ENCODE data around the gene PLEKHD1. TPM values are rescaled to one million over a fixed set of nuclear protein-coding genes. Genes with fewer than 3 reads are reported as not detected.
"Not testable (repeated sequence)": the region's sequence is repeated elsewhere in the genome, so short reads cannot be mapped to it uniquely, and the experiment has no call there.

The PLEKHD1 gene
- total and polyA plus RNA-seq, 4 donors = 0.66 to 3.0 (median 1.9) TPM

- Histone ChIP-seq H3K9me3 (ENCODE audit: control insufficient read depth, insufficient read depth, low read length) (no peaks in the 10 kb centered on the region), H3K27ac (ENCODE audit: low read depth, low read length) (no peak overlapping the region), H3K36me3 (ENCODE audit: control insufficient read depth, insufficient read depth, low read length) (no peaks in the 10 kb centered on the region), H3K27me3 (ENCODE audit: control insufficient read depth, insufficient read depth, low read length) (no peaks in the 10 kb centered on the region), H3K4me1 (ENCODE audit: control insufficient read depth, insufficient read depth, low read length) (no peaks in the 10 kb centered on the region), H3K4me3 (ENCODE audit: low read depth, low read length) (no peak overlapping the region)
- no peak for DNase-seq (ENCODE audit: low read depth in 4 of 6, low spot score in 6 of 6)
Observed at GRCh38 chr14:69464379-69464778, 20.1 kb upstream of the PLEKHD1 start.

- no peak for DNase-seq (ENCODE audit: low read depth in 4 of 6, low spot score in 6 of 6)
- no peaks in the 10 kb centered on the region for H3K36me3 ChIP-seq (ENCODE audit: control insufficient read depth, insufficient read depth, low read length)
- no peak overlapping the region for H3K4me3 ChIP-seq (ENCODE audit: low read depth, low read length)
- H3K27me3 ChIP-seq (ENCODE audit: control insufficient read depth, insufficient read depth, low read length) = no peaks in the 10 kb centered on the region
- 84% methylated on average over 5 of the region's 6 CpGs for WGBS (ENCODE audit: insufficient coverage)
- H3K4me1 ChIP-seq (ENCODE audit: control insufficient read depth, insufficient read depth, low read length) = no peaks in the 10 kb centered on the region
- no peaks in the 10 kb centered on the region for H3K9me3 ChIP-seq (ENCODE audit: control insufficient read depth, insufficient read depth, low read length)
- no peak overlapping the region for H3K27ac ChIP-seq (ENCODE audit: low read depth, low read length)
Observed at GRCh38 chr14:69464829-69465228, 19.7 kb upstream of the PLEKHD1 start.

GRCh38 chr14:69468949-69469348, 15.6 kb upstream of the PLEKHD1 start:
- Histone ChIP-seq H3K4me3 (ENCODE audit: low read depth, low read length) (no peak overlapping the region), H3K4me1 (ENCODE audit: control insufficient read depth, insufficient read depth, low read length) (no peaks in the 10 kb centered on the region), H3K36me3 (ENCODE audit: control insufficient read depth, insufficient read depth, low read length) (no peaks in the 10 kb centered on the region), H3K9me3 (ENCODE audit: control insufficient read depth, insufficient read depth, low read length) (no peaks in the 10 kb centered on the region), H3K27ac (ENCODE audit: low read depth, low read length) (no peak overlapping the region), H3K27me3 (ENCODE audit: control insufficient read depth, insufficient read depth, low read length) (no peaks in the 10 kb centered on the region)
- no peak for DNase-seq (ENCODE audit: low read depth in 4 of 6, low spot score in 6 of 6)
- no CpG with 5 or more reads among the region's 2 CpGs for WGBS (ENCODE audit: insufficient coverage)

- Histone ChIP-seq H3K4me3 (ENCODE audit: low read depth, low read length) (no peak overlapping the region), H3K27me3 (ENCODE audit: control insufficient read depth, insufficient read depth, low read length) (no peaks in the 10 kb centered on the region)
Observed at GRCh38 chr14:69471436-69471835, 13.1 kb upstream of the PLEKHD1 start.

GRCh38 chr14:69471916-69472315, 12.6 kb upstream of the PLEKHD1 start:
- no peaks in the 10 kb centered on the region for H3K36me3 ChIP-seq (ENCODE audit: control insufficient read depth, insufficient read depth, low read length)
- no peaks in the 10 kb centered on the region for H3K4me1 ChIP-seq (ENCODE audit: control insufficient read depth, insufficient read depth, low read length)
- no peak overlapping the region for H3K27ac ChIP-seq (ENCODE audit: low read depth, low read length)
- H3K4me3 ChIP-seq (ENCODE audit: low read depth, low read length) = no peak overlapping the region
- 86% methylated on average over 8 of the region's 10 CpGs for WGBS (ENCODE audit: insufficient coverage)
- H3K27me3 ChIP-seq (ENCODE audit: control insufficient read depth, insufficient read depth, low read length) = no peaks in the 10 kb centered on the region
- no peak for DNase-seq (ENCODE audit: low read depth in 4 of 6, low spot score in 6 of 6)
- no peaks in the 10 kb centered on the region for H3K9me3 ChIP-seq (ENCODE audit: control insufficient read depth, insufficient read depth, low read length)

More at GRCh38 chr14:69471436-69471835, 13.1 kb upstream of the PLEKHD1 start:
- 68% methylated on average over 2 of the region's 3 CpGs for WGBS (ENCODE audit: insufficient coverage)
- Histone ChIP-seq H3K27ac (ENCODE audit: low read depth, low read length) (no peak overlapping the region), H3K9me3 (ENCODE audit: control insufficient read depth, insufficient read depth, low read length) (no peaks in the 10 kb centered on the region), H3K4me1 (ENCODE audit: control insufficient read depth, insufficient read depth, low read length) (no peaks in the 10 kb centered on the region), H3K36me3 (ENCODE audit: control insufficient read depth, insufficient read depth, low read length) (no peaks in the 10 kb centered on the region)
- no peak for DNase-seq (ENCODE audit: low read depth in 4 of 6, low spot score in 6 of 6)

GRCh38 chr14:69473260-69473659, 11.3 kb upstream of the PLEKHD1 start:
- Histone ChIP-seq H3K4me1 (ENCODE audit: control insufficient read depth, insufficient read depth, low read length) (no peaks in the 10 kb centered on the region), H3K4me3 (ENCODE audit: low read depth, low read length) (no peak overlapping the region), H3K27me3 (ENCODE audit: control insufficient read depth, insufficient read depth, low read length) (no peaks in the 10 kb centered on the region), H3K27ac (ENCODE audit: low read depth, low read length) (no peak overlapping the region), H3K36me3 (ENCODE audit: control insufficient read depth, insufficient read depth, low read length) (no peaks in the 10 kb centered on the region), H3K9me3 (ENCODE audit: control insufficient read depth, insufficient read depth, low read length) (no peaks in the 10 kb centered on the region)
- no peak for DNase-seq (ENCODE audit: low read depth in 4 of 6, low spot score in 6 of 6)
- WGBS (ENCODE audit: insufficient coverage) = 100% methylated on average over 1 of the region's 3 CpGs

- DNase-seq (ENCODE audit: low read depth in 4 of 6, low spot score in 6 of 6) = no peak
- no peak overlapping the region for H3K4me3 ChIP-seq (ENCODE audit: low read depth, low read length)
- no peaks in the 10 kb centered on the region for H3K4me1 ChIP-seq (ENCODE audit: control insufficient read depth, insufficient read depth, low read length)
- H3K27me3 ChIP-seq (ENCODE audit: control insufficient read depth, insufficient read depth, low read length) = no peaks in the 10 kb centered on the region
- no CpG with 5 or more reads among the region's 3 CpGs for WGBS (ENCODE audit: insufficient coverage)
- no peak overlapping the region for H3K27ac ChIP-seq (ENCODE audit: low read depth, low read length)
- H3K36me3 ChIP-seq (ENCODE audit: control insufficient read depth, insufficient read depth, low read length) = no peaks in the 10 kb centered on the region
- no peaks in the 10 kb centered on the region for H3K9me3 ChIP-seq (ENCODE audit: control insufficient read depth, insufficient read depth, low read length)
Observed at GRCh38 chr14:69473946-69474345, 10.6 kb upstream of the PLEKHD1 start.

- Histone ChIP-seq H3K4me1 (ENCODE audit: control insufficient read depth, insufficient read depth, low read length) (no peaks in the 10 kb centered on the region), H3K27me3 (ENCODE audit: control insufficient read depth, insufficient read depth, low read length) (no peaks in the 10 kb centered on the region), H3K9me3 (ENCODE audit: control insufficient read depth, insufficient read depth, low read length) (no peaks in the 10 kb centered on the region), H3K4me3 (ENCODE audit: low read depth, low read length) (no peak overlapping the region), H3K27ac (ENCODE audit: low read depth, low read length) (no peak overlapping the region), H3K36me3 (ENCODE audit: control insufficient read depth, insufficient read depth, low read length) (no peaks in the 10 kb centered on the region)
- DNase-seq (ENCODE audit: low read depth in 4 of 6, low spot score in 6 of 6) = peak in 2 of 6 donors; percentile 26 to 43
- whole genome bisulfite sequencing (ENCODE audit: insufficient coverage) = 83% methylated on average over 6 of the region's 8 CpGs
Observed at GRCh38 chr14:69475194-69475818, 9.2 kb upstream of the PLEKHD1 start.

GRCh38 chr14:69476824-69477450, 7.6 kb upstream of the PLEKHD1 start:
- not testable (repeated sequence) for H3K4me1 ChIP-seq (ENCODE audit: control insufficient read depth, insufficient read depth, low read length); H3K36me3 ChIP-seq (ENCODE audit: control insufficient read depth, insufficient read depth, low read length); H3K27ac ChIP-seq (ENCODE audit: low read depth, low read length); DNase-seq (ENCODE audit: low read depth in 4 of 6, low spot score in 6 of 6); H3K4me3 ChIP-seq (ENCODE audit: low read depth, low read length); H3K27me3 ChIP-seq (ENCODE audit: control insufficient read depth, insufficient read depth, low read length); H3K9me3 ChIP-seq (ENCODE audit: control insufficient read depth, insufficient read depth, low read length)
- WGBS (ENCODE audit: insufficient coverage) = no CpG with 5 or more reads among the region's 5 CpGs

- H3K27me3 ChIP-seq (ENCODE audit: control insufficient read depth, insufficient read depth, low read length) = peaks cover 13% of the 10 kb centered on the region
- H3K4me3 ChIP-seq (ENCODE audit: low read depth, low read length); DNase-seq (ENCODE audit: low read depth in 4 of 6, low spot score in 6 of 6); H3K4me1 ChIP-seq (ENCODE audit: control insufficient read depth, insufficient read depth, low read length); H3K9me3 ChIP-seq (ENCODE audit: control insufficient read depth, insufficient read depth, low read length); H3K36me3 ChIP-seq (ENCODE audit: control insufficient read depth, insufficient read depth, low read length); H3K27ac ChIP-seq (ENCODE audit: low read depth, low read length): not testable (repeated sequence)
- WGBS (ENCODE audit: insufficient coverage) = 50% methylated on average over 1 of the region's 2 CpGs
Observed at GRCh38 chr14:69478055-69478454, 6.5 kb upstream of the PLEKHD1 start.
